Body of pancreas (tissue), 4 donors: ENCODE measurements around the gene ASTE1.

ENCODE experiments used
- POLR2A ChIP-seq, 3 donors: fragments of 450-650 bp; IDR thresholded peaks; one replicate each; pipeline ENCODE4 v1.6.1; 2016; ENCODE audit warnings: antibody characterized with exemption in 3 of 3, mild to moderate bottlenecking in 2 of 3
- TF ChIP-seq, protein P1 (sequence below), 7 experiments: fragments of 450-650 bp in 4 of 7; fragments of 200-600 bp in 3 of 7; sonication (generic) in 3 of 7; IDR thresholded peaks; one replicate each; pipeline ENCODE4 v1.5.1; 2016 to 2019; ENCODE audit warnings: antibody characterized with exemption in 7 of 7

DNA sequence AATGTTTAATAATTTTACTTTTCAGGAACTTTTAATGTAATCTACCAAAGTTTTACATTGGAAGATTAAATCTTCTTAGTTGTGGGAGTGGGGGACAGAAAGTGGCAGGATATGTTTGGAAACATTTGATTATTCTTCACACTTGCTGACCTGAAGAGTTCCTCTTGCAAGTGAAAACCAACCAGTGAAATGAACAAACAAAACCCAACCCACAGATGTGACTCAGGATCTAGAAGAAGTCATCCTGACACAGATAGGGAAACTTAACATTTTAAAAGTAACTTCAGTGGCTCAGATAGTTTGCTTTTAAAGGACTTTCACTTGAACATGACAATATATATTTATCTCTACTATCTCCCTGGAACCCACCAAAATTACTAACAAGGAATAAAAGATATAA is 55.4 kb downstream of the ASTE1 start:
- TF ChIP-seq, protein P1, sequence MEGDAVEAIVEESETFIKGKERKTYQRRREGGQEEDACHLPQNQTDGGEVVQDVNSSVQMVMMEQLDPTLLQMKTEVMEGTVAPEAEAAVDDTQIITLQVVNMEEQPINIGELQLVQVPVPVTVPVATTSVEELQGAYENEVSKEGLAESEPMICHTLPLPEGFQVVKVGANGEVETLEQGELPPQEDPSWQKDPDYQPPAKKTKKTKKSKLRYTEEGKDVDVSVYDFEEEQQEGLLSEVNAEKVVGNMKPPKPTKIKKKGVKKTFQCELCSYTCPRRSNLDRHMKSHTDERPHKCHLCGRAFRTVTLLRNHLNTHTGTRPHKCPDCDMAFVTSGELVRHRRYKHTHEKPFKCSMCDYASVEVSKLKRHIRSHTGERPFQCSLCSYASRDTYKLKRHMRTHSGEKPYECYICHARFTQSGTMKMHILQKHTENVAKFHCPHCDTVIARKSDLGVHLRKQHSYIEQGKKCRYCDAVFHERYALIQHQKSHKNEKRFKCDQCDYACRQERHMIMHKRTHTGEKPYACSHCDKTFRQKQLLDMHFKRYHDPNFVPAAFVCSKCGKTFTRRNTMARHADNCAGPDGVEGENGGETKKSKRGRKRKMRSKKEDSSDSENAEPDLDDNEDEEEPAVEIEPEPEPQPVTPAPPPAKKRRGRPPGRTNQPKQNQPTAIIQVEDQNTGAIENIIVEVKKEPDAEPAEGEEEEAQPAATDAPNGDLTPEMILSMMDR (IDR thresholded peaks at IDR 0.05): no peak
- TF ChIP-seq POLR2A (IDR thresholded peaks at IDR 0.05): no peak
